ENCODE data around the gene TMCO2.

Gene TMCO2

GRCh38 chr1:40258445-40258769, 10.7 kb downstream of the TMCO2 start:
- DNase-seq: no peak

DNA sequence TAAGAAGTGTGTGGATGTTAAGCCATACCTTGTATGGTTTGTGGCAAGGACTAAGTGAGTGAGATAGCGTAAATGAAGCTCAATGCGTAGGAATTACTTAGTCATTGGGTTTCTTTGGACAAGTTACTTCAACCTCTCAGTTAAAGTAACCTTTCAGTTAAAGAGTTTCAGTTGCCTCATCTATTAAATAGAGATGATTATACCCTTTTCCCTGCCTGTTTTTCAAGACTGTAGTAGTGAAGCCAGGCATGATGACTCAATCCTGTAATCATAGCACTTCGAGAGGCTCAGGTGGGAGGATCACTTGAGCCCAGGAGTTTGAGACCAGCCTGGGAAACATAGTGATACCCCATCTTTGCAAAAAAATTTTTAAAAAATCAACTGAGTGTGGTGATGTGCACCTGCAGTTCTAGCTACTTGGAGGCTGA, 16.6 kb downstream of the TMCO2 start:
- DNase-seq: no peak

GRCh38 chr1:40265298-40265697, 17.6 kb downstream of the TMCO2 start:
- no peak for DNase-seq

GRCh38 chr1:40265919-40266318, 18.2 kb downstream of the TMCO2 start:
- no peak for DNase-seq

DNA sequence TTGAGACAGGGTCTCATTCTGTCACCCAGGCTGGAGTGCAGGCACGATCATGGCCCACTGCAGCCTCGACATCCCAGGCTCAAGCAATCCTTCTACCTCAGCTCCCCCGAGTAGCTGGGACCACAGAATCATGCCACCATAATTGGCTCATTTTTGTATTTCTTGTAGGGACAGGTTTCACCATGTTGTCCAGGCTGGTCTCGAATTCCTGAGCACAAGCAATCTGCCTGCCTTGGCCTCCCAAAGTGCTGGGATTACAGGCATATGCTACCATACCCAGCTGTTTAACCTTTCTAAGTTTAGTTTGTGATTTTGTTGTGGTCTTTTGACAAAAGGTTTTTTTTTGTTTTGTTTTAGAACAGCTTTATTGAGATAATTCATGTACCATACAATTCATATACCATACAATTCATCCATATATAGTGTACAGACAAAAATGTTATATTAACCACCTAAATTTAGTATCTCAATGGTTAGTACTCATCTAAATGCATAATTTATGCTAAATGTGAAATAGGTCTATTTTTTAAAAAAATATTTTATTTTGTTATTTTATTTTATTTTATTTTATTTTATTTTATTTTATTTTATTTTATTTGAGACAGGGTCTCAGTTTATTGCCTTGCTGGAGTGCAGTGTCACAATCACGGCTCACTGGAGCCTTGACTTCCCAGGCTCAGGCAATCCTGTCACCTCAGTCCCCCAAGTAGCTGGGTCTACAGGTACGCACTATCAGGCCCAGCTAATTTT, 19.2 kb downstream of the TMCO2 start:
- no peak for DNase-seq

- no peak for DNase-seq
These were observed 20.0 kb downstream of the TMCO2 start for GRCh38 chr1:40267767-40268187.

- DNase-seq: no peak
These were observed 20.5 kb downstream of the TMCO2 start for GRCh38 chr1:40268211-40268610.

- DNase-seq: no peak
These were observed 22.6 kb downstream of the TMCO2 start for GRCh38 chr1:40270152-40270834.

DNA sequence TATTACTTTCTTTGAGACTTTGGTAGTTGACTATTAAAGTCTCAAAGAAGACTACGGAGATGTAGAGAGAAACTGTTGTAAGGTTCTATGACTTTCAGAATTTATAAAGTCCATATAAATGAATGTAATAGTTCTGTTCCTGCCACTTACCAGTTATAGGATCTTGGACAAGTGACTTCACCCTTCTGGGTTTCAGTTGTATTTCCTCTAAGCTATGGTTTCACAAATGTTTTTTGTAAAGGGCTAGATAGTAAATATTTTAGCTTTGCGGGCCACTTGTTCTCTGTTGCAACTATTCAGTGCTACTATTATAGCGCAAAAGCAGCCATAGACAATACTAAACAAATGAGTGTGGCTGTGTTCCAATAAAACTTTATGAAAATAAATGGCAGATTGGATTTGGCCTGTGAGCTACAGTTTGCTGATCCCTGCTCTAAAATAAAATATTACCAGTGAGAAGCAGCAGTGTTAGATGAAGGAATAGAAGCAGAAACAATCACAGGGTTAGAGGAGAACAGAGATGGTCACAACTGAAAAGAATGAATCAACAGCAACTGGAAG, 25.0 kb downstream of the TMCO2 start:
- no peak for DNase-seq

- no peak for DNase-seq
These were observed 25.9 kb downstream of the TMCO2 start for GRCh38 chr1:40273547-40274166.

DNA sequence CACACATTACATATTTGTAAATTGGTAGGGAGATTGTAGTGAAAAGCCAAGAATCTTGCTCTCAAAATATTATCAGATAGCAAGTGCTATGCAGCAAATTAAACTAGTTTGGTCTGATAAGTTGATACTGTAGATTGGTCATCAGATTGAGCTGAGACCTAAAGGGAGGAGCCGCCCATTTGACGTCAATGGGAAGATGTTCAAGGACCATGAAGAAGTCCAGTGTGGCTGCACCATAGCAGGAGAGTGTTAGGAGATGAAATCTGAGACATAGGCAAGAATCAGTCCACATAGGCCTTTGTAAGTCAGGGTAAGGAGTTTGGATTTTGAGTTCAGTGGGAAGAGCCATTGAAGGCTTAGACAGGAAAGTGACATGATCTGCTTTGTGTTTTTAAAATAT, 26.6 kb downstream of the TMCO2 start:
- DNase-seq: no peak

DNA sequence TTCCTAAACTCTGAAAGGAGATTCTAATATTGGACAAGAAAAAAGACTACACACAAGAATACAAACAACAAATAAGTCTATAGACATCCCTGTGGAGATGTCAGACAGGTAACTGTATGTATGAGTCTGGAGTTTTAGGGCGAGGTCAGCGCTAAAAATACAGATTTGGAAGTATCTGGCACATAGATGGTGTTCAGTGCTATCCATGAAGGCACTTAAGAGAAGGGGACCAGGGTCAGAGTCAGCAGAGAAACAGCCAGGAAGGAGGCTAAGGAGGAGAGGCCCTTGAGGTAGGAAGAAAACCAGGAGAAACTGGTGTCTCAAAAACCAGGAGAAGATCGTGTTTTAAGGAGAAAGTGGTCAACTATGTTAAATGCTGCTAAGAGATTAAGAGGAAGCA, 28.4 kb downstream of the TMCO2 start:
- DNase-seq: no peak

DNA sequence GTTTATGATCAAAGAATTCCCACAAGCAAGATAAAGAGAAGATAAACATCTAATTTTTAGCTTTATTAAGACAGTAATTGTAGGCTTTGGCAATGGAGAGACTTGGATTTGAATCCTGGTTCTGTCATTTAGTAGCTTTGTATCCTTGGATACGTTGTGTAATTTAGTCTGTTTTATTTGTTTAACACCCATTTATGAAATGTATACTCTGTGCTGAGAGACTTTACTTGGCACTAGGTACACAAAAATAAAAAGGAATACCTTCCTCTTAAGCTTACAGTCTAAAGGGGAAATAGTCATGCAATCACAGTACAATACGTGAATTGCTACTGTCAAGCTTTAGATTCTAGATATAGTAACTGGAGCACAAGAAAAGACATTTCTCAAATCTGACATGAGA, 34.1 kb downstream of the TMCO2 start:
- no peak for DNase-seq

GRCh38 chr1:40291293-40291692, 43.6 kb downstream of the TMCO2 start:
- DNase-seq: no peak

DNA sequence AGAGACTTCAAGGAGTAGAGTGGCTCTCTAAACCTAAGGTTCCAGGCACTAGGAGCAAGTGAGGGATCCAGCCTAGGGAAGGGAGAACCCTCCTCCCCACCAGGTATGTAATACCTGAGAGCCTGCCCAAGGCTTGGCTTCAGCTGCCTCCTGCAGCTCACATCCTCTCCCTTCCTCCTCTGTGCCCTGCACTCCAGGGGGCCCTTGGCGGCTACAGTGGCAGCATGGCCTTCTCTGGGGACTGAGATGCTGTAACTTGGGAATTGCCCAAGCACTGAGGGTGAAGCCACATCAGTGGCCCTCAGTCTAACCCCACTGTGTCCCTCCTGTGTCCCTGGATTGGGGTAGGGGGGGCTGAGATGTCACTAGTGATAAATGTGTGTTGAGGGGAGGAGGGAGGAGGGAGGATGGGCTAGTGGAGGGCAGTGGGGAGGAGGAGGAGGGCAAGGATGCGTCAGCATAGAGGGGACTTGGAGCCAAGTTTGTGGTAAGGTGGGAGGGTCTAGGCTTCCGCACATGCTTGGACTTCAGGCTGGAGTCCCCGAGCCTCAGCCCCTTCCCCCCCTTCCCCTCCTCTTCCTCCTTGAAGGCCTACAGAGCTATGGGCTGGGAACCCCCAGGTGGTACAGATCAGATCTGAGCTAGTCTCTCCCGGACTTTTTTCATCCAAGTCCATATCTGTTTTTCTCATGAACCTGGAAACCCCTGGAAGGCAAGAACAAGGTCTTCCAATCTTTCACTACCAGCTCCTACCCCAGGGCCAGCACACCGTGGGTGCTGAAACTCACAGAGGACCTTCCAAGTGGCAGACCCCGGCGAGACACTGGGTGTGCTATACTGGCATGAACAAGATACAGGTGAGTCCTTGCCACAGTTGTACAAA, 51.9 kb downstream of the TMCO2 start:
- DNase-seq: no peak

DNA sequence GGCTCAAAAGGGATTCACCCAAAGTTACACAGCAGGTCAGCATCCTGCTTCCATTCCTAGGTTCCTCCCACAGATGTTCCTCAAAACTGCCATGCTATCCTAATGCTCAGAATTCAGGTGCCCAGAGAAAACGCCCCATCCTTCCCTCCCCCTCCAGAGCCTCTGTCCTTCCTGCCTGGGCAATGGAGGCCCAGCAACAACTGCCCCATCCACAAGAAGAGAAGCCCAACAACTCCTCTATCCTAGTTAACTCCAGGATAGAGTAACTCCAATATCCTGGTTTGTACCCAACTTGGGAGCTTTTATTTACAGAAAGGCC, 52.5 kb downstream of the TMCO2 start:
- DNase-seq: no peak

DNA sequence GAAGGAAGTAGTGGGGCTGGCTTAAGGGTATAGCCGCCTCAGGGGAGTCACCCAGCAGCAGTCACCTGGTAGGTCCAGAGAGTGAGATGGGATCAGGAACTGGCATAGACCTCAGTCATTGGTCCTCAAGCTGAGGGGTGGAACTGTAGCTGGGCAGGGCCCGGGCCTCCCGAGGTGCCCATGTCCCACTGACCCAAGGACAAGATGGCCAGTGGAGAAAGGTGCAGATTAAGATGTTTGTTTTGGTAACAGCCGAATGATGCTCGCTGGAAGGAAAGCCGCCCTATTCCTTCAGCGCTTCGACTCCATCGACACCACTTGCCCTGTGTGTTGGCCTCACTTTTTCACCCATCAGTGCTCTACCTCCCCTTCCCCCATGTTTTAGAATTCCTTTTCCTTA, 52.9 kb downstream of the TMCO2 start:
- no peak for DNase-seq

DNA sequence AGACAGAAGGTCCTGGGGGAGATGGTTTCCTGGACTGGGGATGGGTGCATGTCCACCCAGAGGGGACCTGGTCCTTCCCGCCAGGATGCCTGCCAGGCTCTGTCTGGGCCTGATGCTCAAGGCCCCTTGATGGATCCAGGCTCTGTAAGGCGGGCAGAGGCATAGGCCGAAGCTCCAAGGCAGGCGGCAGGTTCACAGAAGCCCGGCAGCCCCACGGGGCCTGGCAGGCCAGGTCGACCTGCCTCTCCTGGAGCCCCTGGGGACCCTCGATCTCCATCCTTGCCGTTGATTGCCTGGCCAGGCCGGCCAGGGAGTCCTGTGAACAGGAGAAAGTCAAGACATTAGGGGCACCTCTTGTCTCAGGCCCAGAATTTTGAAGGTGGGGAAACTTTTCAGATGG, 53.3 kb downstream of the TMCO2 start:
- DNase-seq: no peak
